ENCODE measurements around the gene NUBP1.

NUBP1 gene

GRCh38 chr16:10753670-10754069 is 10.0 kb downstream of the NUBP1 start:
- Histone ChIP-seq H3K9me3 (replicated peaks; ENCODE audit: low read length) (no peaks in the 10 kb centered on the region), H3K4me2 (ENCODE audit: low read length) (no peak overlapping the region), H3K4me3 (ENCODE audit: low read length) (no peak overlapping the region), H3K36me3 (ENCODE audit: insufficient read depth, low read length) (peaks cover 20% of the 10 kb centered on the region), H3K4me1 (ENCODE audit: control insufficient read depth, insufficient read depth, low read length) (peaks cover 12% of the 10 kb centered on the region), H3K27me3 (ENCODE audit: control insufficient read depth, insufficient read depth, low read length) (no peaks in the 10 kb centered on the region), H3K9ac (ENCODE audit: low read depth, low read length) (no peak overlapping the region)

DNA sequence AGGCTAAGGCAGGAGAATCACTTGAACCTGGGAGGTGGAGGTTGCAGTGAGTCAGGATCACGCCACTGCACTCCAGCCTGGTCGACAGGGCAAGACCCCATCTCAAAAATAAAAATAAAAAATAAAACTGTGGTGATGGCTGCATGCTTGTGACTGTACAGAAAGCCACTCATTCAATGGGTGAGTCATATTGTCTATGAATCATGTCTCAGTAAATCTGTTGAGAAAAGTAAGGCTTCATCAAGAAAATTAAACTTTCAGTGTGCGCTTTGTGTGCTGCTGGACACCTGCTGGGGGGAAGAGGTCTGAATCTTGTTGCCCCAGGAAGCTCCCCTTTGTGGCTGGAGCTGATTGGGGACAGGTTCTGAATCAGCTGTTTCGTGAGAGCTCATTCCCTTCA is 11.3 kb downstream of the NUBP1 start:
- Histone ChIP-seq H3K9ac (ENCODE audit: low read depth, low read length) (no peak overlapping the region), H3K9me3 (replicated peaks; ENCODE audit: low read length) (no peaks in the 10 kb centered on the region), H3K4me3 (ENCODE audit: low read length) (no peak overlapping the region), H3K36me3 (ENCODE audit: insufficient read depth, low read length) (peaks cover 29% of the 10 kb centered on the region), H3K27me3 (ENCODE audit: control insufficient read depth, insufficient read depth, low read length) (no peaks in the 10 kb centered on the region), H3K4me1 (ENCODE audit: control insufficient read depth, insufficient read depth, low read length) (peaks cover 9% of the 10 kb centered on the region), H3K4me2 (ENCODE audit: low read length) (no peak overlapping the region)

- H3K36me3 ChIP-seq (ENCODE audit: insufficient read depth, low read length), result peaks cover 40% of the 10 kb centered on the region
- no peak overlapping the region for H3K4me2 ChIP-seq (ENCODE audit: low read length)
- H3K4me3 ChIP-seq (ENCODE audit: low read length), result no peak overlapping the region
- H3K27me3 ChIP-seq (ENCODE audit: control insufficient read depth, insufficient read depth, low read length), result no peaks in the 10 kb centered on the region
- no peak overlapping the region for H3K9ac ChIP-seq (ENCODE audit: low read depth, low read length)
- peaks cover 9% of the 10 kb centered on the region for H3K4me1 ChIP-seq (ENCODE audit: control insufficient read depth, insufficient read depth, low read length)
- no peaks in the 10 kb centered on the region for H3K9me3 ChIP-seq (replicated peaks; ENCODE audit: low read length)
These were observed 12.9 kb downstream of the NUBP1 start for GRCh38 chr16:10756574-10756973.

DNA sequence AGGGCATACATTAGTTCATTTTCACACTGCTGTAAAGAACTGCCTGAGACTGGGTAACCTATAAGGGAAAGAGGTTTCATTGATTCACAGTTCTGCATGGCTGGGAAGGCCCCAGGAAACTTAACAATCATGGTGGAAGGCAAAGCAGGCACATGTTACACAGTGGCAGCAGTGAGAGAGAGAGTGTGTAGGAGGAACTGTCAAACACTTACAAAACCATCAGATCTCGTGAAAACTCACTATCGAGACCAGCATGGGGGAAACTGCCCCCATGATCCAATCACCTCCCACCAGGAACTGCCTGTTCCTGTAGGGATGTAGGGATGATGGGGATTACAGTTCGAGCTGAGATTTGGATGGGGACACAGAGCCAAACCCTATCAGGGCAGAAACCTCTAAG is 17.2 kb downstream of the NUBP1 start:
- Histone ChIP-seq H3K4me3 (ENCODE audit: low read length) (no peak overlapping the region), H3K9ac (ENCODE audit: low read depth, low read length) (no peak overlapping the region), H3K4me2 (ENCODE audit: low read length) (no peak overlapping the region), H3K4me1 (ENCODE audit: control insufficient read depth, insufficient read depth, low read length) (no peaks in the 10 kb centered on the region), H3K9me3 (replicated peaks; ENCODE audit: low read length) (no peaks in the 10 kb centered on the region), H3K36me3 (ENCODE audit: insufficient read depth, low read length) (peaks cover 36% of the 10 kb centered on the region), H3K27me3 (ENCODE audit: control insufficient read depth, insufficient read depth, low read length) (no peaks in the 10 kb centered on the region)

DNA sequence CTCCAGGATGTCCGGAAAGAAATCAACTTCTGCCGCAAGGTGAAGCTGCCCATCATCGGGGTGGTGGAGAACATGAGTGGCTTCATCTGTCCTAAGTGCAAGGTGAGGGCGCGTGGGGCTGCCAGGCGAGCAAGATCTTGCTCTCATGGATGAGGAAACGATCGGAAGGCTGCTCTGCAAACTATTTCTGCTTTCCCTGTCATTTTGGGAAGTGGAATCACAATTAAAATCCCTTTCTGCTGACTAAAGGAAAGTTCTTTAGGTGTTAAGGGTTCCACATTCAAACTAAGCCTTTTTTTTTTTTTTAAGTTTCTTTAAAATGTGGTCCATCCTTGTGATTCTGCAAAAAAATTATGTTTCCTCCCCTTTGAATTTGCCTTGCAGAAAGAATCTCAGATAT is 17.7 kb downstream of the NUBP1 start:
- Histone ChIP-seq H3K9me3 (replicated peaks; ENCODE audit: low read length) (no peaks in the 10 kb centered on the region), H3K36me3 (ENCODE audit: insufficient read depth, low read length) (peaks cover 36% of the 10 kb centered on the region), H3K4me1 (ENCODE audit: control insufficient read depth, insufficient read depth, low read length) (no peaks in the 10 kb centered on the region), H3K27me3 (ENCODE audit: control insufficient read depth, insufficient read depth, low read length) (no peaks in the 10 kb centered on the region), H3K4me3 (ENCODE audit: low read length) (no peak overlapping the region), H3K9ac (ENCODE audit: low read depth, low read length) (no peak overlapping the region), H3K4me2 (ENCODE audit: low read length) (no peak overlapping the region)

GRCh38 chr16:10762336-10763016 is 18.8 kb downstream of the NUBP1 start:
- Histone ChIP-seq H3K4me1 (ENCODE audit: control insufficient read depth, insufficient read depth, low read length) (no peaks in the 10 kb centered on the region), H3K4me3 (ENCODE audit: low read length) (no peak overlapping the region), H3K9me3 (replicated peaks; ENCODE audit: low read length) (no peaks in the 10 kb centered on the region), H3K27me3 (ENCODE audit: control insufficient read depth, insufficient read depth, low read length) (no peaks in the 10 kb centered on the region), H3K36me3 (ENCODE audit: insufficient read depth, low read length) (peaks cover 32% of the 10 kb centered on the region), H3K4me2 (ENCODE audit: low read length) (no peak overlapping the region), H3K9ac (ENCODE audit: low read depth, low read length) (no peak overlapping the region)

- Histone ChIP-seq H3K9me3 (replicated peaks; ENCODE audit: low read length) (no peaks in the 10 kb centered on the region), H3K9ac (ENCODE audit: low read depth, low read length) (no peak overlapping the region), H3K27me3 (ENCODE audit: control insufficient read depth, insufficient read depth, low read length) (no peaks in the 10 kb centered on the region), H3K4me1 (ENCODE audit: control insufficient read depth, insufficient read depth, low read length) (no peaks in the 10 kb centered on the region), H3K4me2 (ENCODE audit: low read length) (no peak overlapping the region), H3K36me3 (ENCODE audit: insufficient read depth, low read length) (peaks cover 22% of the 10 kb centered on the region), H3K4me3 (ENCODE audit: low read length) (no peak overlapping the region)
These were observed 19.8 kb downstream of the NUBP1 start for GRCh38 chr16:10763456-10763855.

DNA sequence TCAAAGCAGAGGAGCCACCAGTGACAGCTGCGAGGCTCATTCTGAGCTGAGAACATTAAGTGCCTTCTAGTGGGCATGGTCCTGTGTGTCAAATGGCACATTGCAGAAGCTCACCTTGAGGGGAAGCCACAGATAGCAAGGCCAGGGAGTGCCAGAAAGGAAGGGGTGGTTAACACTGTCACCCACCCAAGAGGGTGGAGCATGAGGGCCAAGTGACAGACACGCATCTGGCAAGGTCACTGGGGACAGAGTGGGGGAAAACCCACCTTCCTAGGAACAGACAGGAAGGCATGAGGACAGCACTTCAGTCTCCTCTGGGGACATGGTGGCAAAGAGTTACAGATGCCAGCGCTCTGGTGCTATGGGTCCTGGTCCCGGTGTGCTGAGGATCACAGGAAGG is 22.1 kb downstream of the NUBP1 start:
- Histone ChIP-seq H3K4me1 (ENCODE audit: control insufficient read depth, insufficient read depth, low read length) (no peaks in the 10 kb centered on the region), H3K36me3 (ENCODE audit: insufficient read depth, low read length) (peaks cover 10% of the 10 kb centered on the region), H3K4me2 (ENCODE audit: low read length) (no peak overlapping the region), H3K9ac (ENCODE audit: low read depth, low read length) (no peak overlapping the region), H3K9me3 (replicated peaks; ENCODE audit: low read length) (no peaks in the 10 kb centered on the region), H3K27me3 (ENCODE audit: control insufficient read depth, insufficient read depth, low read length) (no peaks in the 10 kb centered on the region), H3K4me3 (ENCODE audit: low read length) (no peak overlapping the region)

DNA sequence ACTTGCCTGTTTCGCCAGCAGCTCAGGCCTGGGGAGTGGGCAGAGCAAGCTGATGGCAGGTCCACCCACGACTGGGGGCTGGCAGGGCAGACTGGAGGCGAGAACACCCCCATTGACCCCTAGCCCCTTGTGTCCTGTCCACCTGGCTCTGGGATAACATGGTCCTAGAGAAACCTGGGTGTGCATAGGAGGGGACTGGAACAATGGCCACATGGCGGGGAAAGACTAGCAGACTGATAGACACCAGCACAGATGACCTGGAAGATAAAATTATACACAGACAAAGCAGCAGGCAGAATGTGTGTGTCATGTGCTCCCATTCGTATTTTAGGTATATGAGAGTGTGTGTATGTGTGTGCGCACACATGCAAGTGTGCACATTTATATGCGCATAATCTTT is 23.5 kb downstream of the NUBP1 start:
- H3K27me3 ChIP-seq (ENCODE audit: control insufficient read depth, insufficient read depth, low read length), result no peaks in the 10 kb centered on the region
- no peaks in the 10 kb centered on the region for H3K4me1 ChIP-seq (ENCODE audit: control insufficient read depth, insufficient read depth, low read length)
- no peak overlapping the region for H3K4me3 ChIP-seq (ENCODE audit: low read length)
- H3K4me2 ChIP-seq (ENCODE audit: low read length), result no peak overlapping the region
- no peaks in the 10 kb centered on the region for H3K9me3 ChIP-seq (replicated peaks; ENCODE audit: low read length)
- H3K9ac ChIP-seq (ENCODE audit: low read depth, low read length), result no peak overlapping the region
- H3K36me3 ChIP-seq (ENCODE audit: insufficient read depth, low read length), result peaks cover 3% of the 10 kb centered on the region

- Histone ChIP-seq H3K9ac (ENCODE audit: low read depth, low read length) (no peak overlapping the region), H3K27me3 (ENCODE audit: control insufficient read depth, insufficient read depth, low read length) (no peaks in the 10 kb centered on the region), H3K4me1 (ENCODE audit: control insufficient read depth, insufficient read depth, low read length) (no peaks in the 10 kb centered on the region), H3K4me2 (ENCODE audit: low read length) (no peak overlapping the region), H3K4me3 (ENCODE audit: low read length) (no peak overlapping the region), H3K9me3 (replicated peaks; ENCODE audit: low read length) (no peaks in the 10 kb centered on the region), H3K36me3 (ENCODE audit: insufficient read depth, low read length) (peaks cover 3% of the 10 kb centered on the region)
These were observed 25.7 kb downstream of the NUBP1 start for GRCh38 chr16:10769381-10769780.

DNA sequence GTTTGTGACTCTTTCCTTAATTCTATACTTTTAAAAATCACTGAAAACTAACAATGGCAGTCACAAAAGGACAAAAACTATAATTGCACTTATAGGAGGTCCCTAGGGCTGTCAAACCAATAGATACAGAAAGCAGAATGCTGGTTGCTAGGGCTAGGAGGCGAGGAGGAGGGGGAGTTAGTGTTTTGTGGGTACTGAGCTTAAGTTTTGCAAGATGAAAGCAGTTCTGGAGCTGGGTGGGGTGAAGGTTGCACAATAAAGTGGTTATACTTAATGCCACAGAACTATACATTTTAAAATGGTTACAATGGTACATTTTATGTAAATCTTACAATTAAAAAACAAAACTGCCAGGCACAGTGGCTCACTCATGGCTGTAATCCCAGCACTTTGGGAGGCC is 27.3 kb downstream of the NUBP1 start:
- Histone ChIP-seq H3K27me3 (ENCODE audit: control insufficient read depth, insufficient read depth, low read length) (peaks cover 4% of the 10 kb centered on the region), H3K9ac (ENCODE audit: low read depth, low read length) (no peak overlapping the region), H3K9me3 (replicated peaks; ENCODE audit: low read length) (no peaks in the 10 kb centered on the region), H3K4me2 (ENCODE audit: low read length) (no peak overlapping the region), H3K4me3 (ENCODE audit: low read length) (no peak overlapping the region), H3K36me3 (ENCODE audit: insufficient read depth, low read length) (peaks cover 3% of the 10 kb centered on the region), H3K4me1 (ENCODE audit: control insufficient read depth, insufficient read depth, low read length) (no peaks in the 10 kb centered on the region)

DNA sequence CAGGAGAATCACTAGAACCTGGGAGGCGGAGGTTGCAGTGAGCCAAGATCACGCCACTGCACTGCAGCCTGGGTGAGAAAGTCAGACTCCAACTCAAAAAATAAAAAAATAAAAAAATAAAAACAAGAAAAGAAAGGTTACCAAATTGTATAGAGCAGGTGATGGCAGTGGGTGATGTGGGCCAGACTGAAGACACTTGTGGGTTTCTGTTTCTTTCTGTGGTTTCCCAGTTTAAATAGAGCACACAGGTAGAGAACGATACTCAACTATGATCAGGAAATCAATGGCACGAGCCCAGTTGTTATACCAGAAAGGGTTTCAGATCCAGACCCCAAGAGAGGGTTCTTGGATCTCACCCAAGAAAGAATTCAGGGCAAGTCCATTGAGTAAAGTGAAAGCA is 32.6 kb downstream of the NUBP1 start:
- Histone ChIP-seq H3K4me3 (ENCODE audit: low read length) (no peak overlapping the region), H3K27me3 (ENCODE audit: control insufficient read depth, insufficient read depth, low read length) (peaks cover 12% of the 10 kb centered on the region), H3K9me3 (replicated peaks; ENCODE audit: low read length) (no peaks in the 10 kb centered on the region), H3K9ac (ENCODE audit: low read depth, low read length) (no peak overlapping the region), H3K4me1 (ENCODE audit: control insufficient read depth, insufficient read depth, low read length) (no peaks in the 10 kb centered on the region), H3K4me2 (ENCODE audit: low read length) (no peak overlapping the region), H3K36me3 (ENCODE audit: insufficient read depth, low read length) (no peaks in the 10 kb centered on the region)

Measured in skeletal muscle satellite cell (primary cell).